GM12878 (cell line): ENCODE measurements around the gene FBXL3. TPM values are rescaled to one million over a fixed set of nuclear protein-coding genes. Genes with fewer than 3 reads are reported as not detected.
"Not testable (repeated sequence)": the region's sequence is repeated elsewhere in the genome, so short reads cannot be mapped to it uniquely, and the experiment has no call there.

Experiments used
- ATAC-seq: fragments of 200-7000 bp; cut with Tn5 transposase; 3 replicates; pipeline ENCODE4 v1.9.1; 2020; ENCODE audit warnings: mild to moderate bottlenecking, moderate library complexity
- BruUV-seq: library from RNA; stranded (reverse); fragments of 400-500 nt; replicated peaks from 2 replicates; lab custom pipeline; 2021; lab: Mats Ljungman, UMichigan
- CTCF ChIA-PET: fragments of 300-600 bp; sonication (Branson Sonifier 250); formaldehyde crosslinking; extraction: SDS; loops from one replicate; lab custom pipeline; 2021; ENCODE audit warnings: inconsistent platforms; lab: Yijun Ruan, JAX
- POLR2A ChIA-PET: fragments of 350-600 bp; formaldehyde crosslinking; extraction: SDS; loops from one replicate; lab custom pipeline; 2021; ENCODE audit warnings: inconsistent platforms; lab: Charles Lee
- RAD21 ChIA-PET: fragments of 300-600 bp; sonication (Branson Sonifier 250); formaldehyde crosslinking; loops from one replicate; lab custom pipeline; 2023; ENCODE audit warnings: antibody characterized with exemption; ENCODE audit not compliant: unreplicated experiment; lab: Charles Lee
- SMC1A ChIA-PET: fragments of 300-600 bp; sonication (Branson Sonifier 250); formaldehyde crosslinking; loops from one replicate; lab custom pipeline; 2023; ENCODE audit not compliant: unreplicated experiment, uncharacterized antibody; lab: Charles Lee
- DNase-seq: peaks from one replicate; pipeline ENCODE4 v3.0.0-alpha.2; 2011; ENCODE audit warnings: low read depth, low spot score
- FAIRE-seq: peaks from 3 replicates; lab custom pipeline; 2011; peaks lifted over from hg19 to GRCh38; lab: Jason Lieb, UNC
- H2AFZ ChIP-seq: 2 replicates; pipeline ENCODE4 v1.6.0; 2011; ENCODE audit warnings: low read depth, low read length, control low read depth; ENCODE audit not compliant: control insufficient read depth
- H3K27ac ChIP-seq: 2 replicates; pipeline ENCODE4 v1.5.1; 2011; ENCODE audit warnings: control low read depth; ENCODE audit not compliant: control insufficient read depth, insufficient read depth
- H3K27me3 ChIP-seq, 2 experiments: replicated peaks in 1 of 2; 2 replicates each; pipeline versions ENCODE4 v1.6.0 to v1.6.1; 2011; ENCODE audit warnings: low read length in 1 of 2; ENCODE audit not compliant: control insufficient read depth in 2 of 2, insufficient read depth in 2 of 2
- H3K36me3 ChIP-seq, 2 experiments: 2 replicates each; pipeline ENCODE4 v1.5.1; 2011; ENCODE audit warnings: low read length in 1 of 2; ENCODE audit not compliant: control insufficient read depth in 2 of 2, insufficient read depth in 2 of 2
- H3K4me1 ChIP-seq: 2 replicates; pipeline ENCODE4 v1.6.1; 2011; ENCODE audit warnings: mild to moderate bottlenecking, low read length, moderate library complexity, mixed read lengths; ENCODE audit not compliant: control insufficient read depth, insufficient read depth
- H3K4me2 ChIP-seq: 2 replicates; pipeline ENCODE4 v1.6.0; 2011; ENCODE audit warnings: control low read depth; ENCODE audit not compliant: control insufficient read depth, insufficient read depth
- H3K4me3 ChIP-seq: fragments of 200-600 bp; sonication (generic); 2 replicates; pipeline ENCODE4 v1.5.1; 2016
- H3K79me2 ChIP-seq: 2 replicates; pipeline ENCODE4 v1.6.0; 2011; ENCODE audit warnings: low read length; ENCODE audit not compliant: control insufficient read depth, insufficient read depth
- H3K9ac ChIP-seq: 2 replicates; pipeline ENCODE4 v1.8.0; 2011; ENCODE audit warnings: low read length, control low read depth, mixed read lengths; ENCODE audit not compliant: control insufficient read depth, insufficient read depth
- H3K9me3 ChIP-seq: replicated peaks from 3 replicates; pipeline ENCODE4 v1.5.1; 2011; ENCODE audit warnings: mild to moderate bottlenecking, low read length; ENCODE audit not compliant: control insufficient read depth, insufficient read depth
- H4K20me1 ChIP-seq: 2 replicates; pipeline ENCODE4 v1.6.0; 2011; ENCODE audit not compliant: control insufficient read depth, insufficient read depth
- CREM ChIP-seq: IDR thresholded peaks from 2 replicates; pipeline ENCODE4 v1.6.1; 2014; ENCODE audit warnings: antibody characterized with exemption, low read depth
- CTCF ChIP-seq, 3 experiments: IDR thresholded peaks in 2 of 3; conservative IDR thresholded peaks in 1 of 3; 2 replicates each; pipeline ENCODE4 v1.5.1; 2011; ENCODE audit warnings: low read depth in 3 of 3, low read length in 3 of 3, mild to moderate bottlenecking in 3 of 3, control low read depth in 2 of 3, moderate library complexity in 2 of 3, inconsistent platforms in 1 of 3, mixed read lengths in 1 of 3; ENCODE audit not compliant: control insufficient read depth in 2 of 3, insufficient read depth in 1 of 3; ENCODE audit errors: extremely low read depth in 1 of 3
- IKZF1 ChIP-seq: fragments of 450-650 bp; conservative IDR thresholded peaks from 2 replicates; pipeline ENCODE4 v1.6.1; 2017; ENCODE audit warnings: antibody characterized with exemption, mild to moderate bottlenecking
- IKZF2 ChIP-seq, 2 experiments: fragments of 450-650 bp; IDR thresholded peaks; 2 replicates each; pipeline ENCODE4 v1.6.1; 2017; ENCODE audit warnings: mild to moderate bottlenecking in 2 of 2, moderate library complexity in 2 of 2
- JUNB ChIP-seq: IDR thresholded peaks from 2 replicates; pipeline ENCODE4 v1.6.1; 2016; ENCODE audit warnings: antibody characterized with exemption, mild to moderate bottlenecking
- RAD21 ChIP-seq: IDR thresholded peaks from 2 replicates; pipeline ENCODE4 v1.6.1; 2011; ENCODE audit warnings: mild to moderate bottlenecking, low read depth, low read length, moderate library complexity; ENCODE audit not compliant: insufficient read depth
- RBBP5 ChIP-seq: fragments of 200-600 bp; sonication (generic); conservative IDR thresholded peaks from 2 replicates; pipeline ENCODE4 v1.6.1; 2016
- RELA ChIP-seq: fragments of 450-650 bp; IDR thresholded peaks from 2 replicates; pipeline ENCODE4 v1.8.0; 2014; ENCODE audit warnings: borderline replicate concordance; ENCODE audit not compliant: partially characterized antibody
- RFX5 ChIP-seq: IDR thresholded peaks from 2 replicates; pipeline ENCODE4 v1.6.1; 2011; ENCODE audit warnings: low read depth, low read length, improper control_type of control experiment
- SMC3 ChIP-seq: IDR thresholded peaks from 2 replicates; pipeline ENCODE4 v1.6.1; 2011; ENCODE audit warnings: low read length, improper control_type of control experiment, borderline replicate concordance
- SUZ12 ChIP-seq: fragments of 200-600 bp; sonication (generic); IDR thresholded peaks from one replicate; pipeline ENCODE4 v1.6.1; 2018; ENCODE audit warnings: antibody characterized with exemption, mild to moderate bottlenecking; ENCODE audit not compliant: unreplicated experiment
- WGBS: methylation state at CpG from one replicate; pipeline ENCODE4 v1.1.6; 2016; ENCODE audit warnings: low lambda C conversion rate; ENCODE audit not compliant: insufficient replicate concordance, insufficient coverage; ENCODE audit errors: missing lambda C conversion rate; 5-methylcytosine and 5-hydroxymethylcytosine counted together
- in situ Hi-C: fragments of 300-500 bp; cut with MboI; formaldehyde crosslinking; loops from 9 replicates; pipeline ENCODE4 v1.14.3; 2018; ENCODE audit warnings: mixed read lengths
- intact Hi-C: fragments of 100-400 bp; cut with micrococcal nuclease; formaldehyde crosslinking; loops from one replicate; pipeline ENCODE4 v1.14.2; 2022; ENCODE audit not compliant: unreplicated experiment
- polyA plus RNA-seq, 11 experiments: library from polyadenylated mRNA; depleted of rRNA in 4 of 11; unstranded in 6 of 11; stranded (reverse) in 5 of 11; fragments of >200 nt; fragmentation: Nextera tagmentation in 4 of 11; fragmentation: Illumina TruSeq in 1 of 11; extraction: Ambion mirVana in 4 of 11; extraction: Trizol in 1 of 11; gene quantifications; 1 replicate in 1 of 11; 2 replicates in 10 of 11; pipeline versions ENCODE4 v1.2.1 to v1.2.3, GENCODE V29; 2011 to 2016; ENCODE audit warnings: inconsistent platforms in 2 of 11, missing spikeins in 2 of 11, low read depth in 1 of 11
- total RNA-seq, 4 experiments: library from RNA; depleted of rRNA in 3 of 4; stranded (reverse); fragments of >200 nt in 3 of 4; fragmentation: Illumina TruSeq in 1 of 4; extraction: Trizol in 1 of 4; gene quantifications; 2 replicates each; pipeline versions ENCODE4 v1.2.1 to v1.2.3, GENCODE V29; 2013 to 2021

The FBXL3 gene
- total and polyA plus RNA-seq, 10 of the 15 experiments (the other 5 are each of a cell fraction or from before 2014, with no cell fraction given): 9.0 to 26.4 (median 19.7) TPM

- SMC1A ChIA-PET: interaction anchor here (1.3 kb wide), 1 partner anchor 10 kb away, joined by 3 read pairs; no protein-coding TSS in a partner anchor
- H3K36me3 ChIP-seq: peaks cover 7 to 29% of the 10 kb centered on the region in 2 experiments
- H3K27me3 ChIP-seq, RAD21 ChIA-PET, BruUV-seq, H3K4me2 ChIP-seq, H4K20me1 ChIP-seq, H3K9ac ChIP-seq, H3K9me3 ChIP-seq, H3K79me2 ChIP-seq, H3K4me3 ChIP-seq, FAIRE-seq, H3K27ac ChIP-seq, DNase-seq, H2AFZ ChIP-seq, intact Hi-C loops: not testable (repeated sequence)
- in situ Hi-C loops: loop anchor here (25.0 kb wide), 1 partner anchor 1629 kb away; no protein-coding TSS in a partner anchor
- CTCF ChIA-PET: interaction anchor here (0.6 to 1.8 kb wide), 2 partner anchors 9 to 12 kb away, joined by 3 read pairs; no protein-coding TSS in a partner anchor
- 71% methylated on average over 4 of the region's 4 CpGs for WGBS
- POLR2A ChIA-PET: interaction anchor here (0.6 kb wide), 1 partner anchor 11 kb away, joined by 5 read pairs; no protein-coding TSS in a partner anchor
- peak; percentile 76 for ATAC-seq
- peak; percentile 35; the same call in 1 of the 2 replicates for TF ChIP-seq CREM
- peak; percentile 90 for TF ChIP-seq RFX5
- TF ChIP-seq, all 136 proteins: peak for 2; not testable (repeated sequence) for 134
- not testable (repeated sequence) for H3K4me1 ChIP-seq
These were observed 18.6 kb downstream of the FBXL3 start for GRCh38 chr13:77008337-77008736.

GRCh38 chr13:77002590-77003190 is 24.3 kb downstream of the FBXL3 start:
- SMC1A ChIA-PET: interaction anchor here (0.6 to 2.1 kb wide), 10 partner anchors 9 to 978 kb away, joined by 3 to 11 read pairs (median 4); partner anchors contain the start of gene CLN5
- Histone ChIP-seq H3K9me3 (no peaks in the 10 kb centered on the region), H3K4me1 (0 out of 2 replicates have a peak, but pooled peaks cover 3% of the 10 kb centered on the region), H3K9ac (no peak overlapping the region), H3K36me3 (peaks cover 1 to 16% of the 10 kb centered on the region in 2 experiments), H3K79me2 (no peaks in the 10 kb centered on the region), H3K4me3 (no peak overlapping the region), H4K20me1 (no peaks in the 10 kb centered on the region), H2AFZ (no peak overlapping the region), H3K27ac (no peak overlapping the region), H3K27me3 (no peaks in the 10 kb centered on the region), H3K4me2 (no peak overlapping the region)
- intact Hi-C loops (no loop called here), in situ Hi-C loops (loop anchor here (25.0 kb wide), 1 partner anchor 1635 kb away; no protein-coding TSS in a partner anchor)
- RAD21 ChIA-PET: interaction anchor here (1.2 to 1.5 kb wide), 5 partner anchors 21 to 99 kb away, joined by 3 to 6 read pairs (median 4); no protein-coding TSS in a partner anchor
- FAIRE-seq (no peak), ATAC-seq (peak; percentile 47), DNase-seq (no peak)
- CTCF ChIA-PET: interaction anchor here (0.6 to 5.7 kb wide), 22 partner anchors 10 to 1530 kb away, joined by 3 to 47 read pairs (median 4); partner anchors contain the start of gene CLN5
- TF ChIP-seq SMC3 (peak; percentile 20; the same call in 1 of the 2 replicates), JUNB (no peak), IKZF1 (0 out of 2 replicates have a peak, but pooled peaks have one; percentile 27), RBBP5 (no peak), RAD21 (peak; percentile 34; the same call in 1 of the 2 replicates), CTCF (IDR thresholded peaks at IDR 0.05 in 2 of 3, conservative IDR thresholded peaks at IDR 0.05 in 1 of 3; ENCODE audit: control insufficient read depth in 2 of 3, extremely low read depth in 1 of 3, insufficient read depth in 1 of 3, low read depth in 3 of 3, low read length in 3 of 3) (peak; percentile 44 to 56 (median 54); a peak in 4 of 6 replicates), RELA (no peak), IKZF2 (IDR thresholded peaks at IDR 0.05) (0 out of 4 replicates have a peak, but pooled peaks of 1 of the 2 experiments have one; percentile 24), SUZ12 (no peak)
- BruUV-seq: no TSS peak
- POLR2A ChIA-PET: interaction anchor here (0.6 to 2.1 kb wide), 3 partner anchors 10 to 18 kb away, joined by 3 to 16 read pairs (median 4); partner anchors contain the start of gene CLN5
- 69% methylated on average over 7 of the region's 7 CpGs for WGBS
